Lung (tissue), 12 donors: ENCODE measurements around the gene PSMD8. TPM values are rescaled to one million over a fixed set of nuclear protein-coding genes. Genes with fewer than 3 reads are reported as not detected.

Experiments
- ATAC-seq: fragments of 200-7000 bp; cut with Tn5 transposase; one replicate; pipeline ENCODE4 v1.9.1; 2020; ENCODE audit warnings: moderate number of reproducible peaks; ENCODE audit not compliant: insufficient read depth, low FRiP score
- DNase-seq, 3 donors: peaks; one replicate each; pipeline ENCODE4 v3.0.0-alpha.2; 2013 to 2017
- H3K27ac ChIP-seq, 2 donors: one replicate each; pipeline ENCODE4 v1.5.1; 2013; ENCODE audit warnings: mild to moderate bottlenecking in 2 of 2, moderate library complexity in 2 of 2, control low read depth in 1 of 2, inconsistent platforms in 1 of 2, low read depth in 1 of 2, low read length in 1 of 2
- H3K27me3 ChIP-seq, 3 donors: one replicate each; pipeline ENCODE4 v1.5.1; 2013; ENCODE audit warnings: low read length in 2 of 3; ENCODE audit not compliant: control insufficient read depth in 3 of 3, insufficient read depth in 3 of 3
- H3K36me3 ChIP-seq, 4 donors: one replicate each; pipeline ENCODE4 v1.5.1; 2013; ENCODE audit warnings: low read length in 4 of 4, mild to moderate bottlenecking in 1 of 4, moderate library complexity in 1 of 4; ENCODE audit not compliant: control insufficient read depth in 4 of 4, insufficient read depth in 4 of 4
- H3K4me1 ChIP-seq, 5 donors: one replicate each; pipeline ENCODE4 v1.5.1; 2013; ENCODE audit warnings: low read length in 5 of 5, mild to moderate bottlenecking in 2 of 5, moderate library complexity in 1 of 5; ENCODE audit not compliant: control insufficient read depth in 5 of 5, insufficient read depth in 5 of 5
- H3K4me3 ChIP-seq: one replicate; pipeline ENCODE4 v1.5.1; 2013; ENCODE audit warnings: mild to moderate bottlenecking, control low read depth, moderate library complexity
- H3K9ac ChIP-seq, 2 donors: one replicate each; pipeline ENCODE4 v1.5.1; 2013; ENCODE audit warnings: low read length in 2 of 2, control low read depth in 1 of 2; ENCODE audit not compliant: insufficient read depth in 1 of 2
- H3K9me3 ChIP-seq, 4 donors: one replicate each; pipeline ENCODE4 v1.5.1; 2013; ENCODE audit warnings: low read length in 3 of 4, mild to moderate bottlenecking in 1 of 4, moderate library complexity in 1 of 4; ENCODE audit not compliant: control insufficient read depth in 4 of 4, insufficient read depth in 3 of 4
- CTCF ChIP-seq: IDR thresholded peaks from 2 replicates; pipeline ENCODE4 v1.5.1; 2012; ENCODE audit warnings: mild to moderate bottlenecking; ENCODE audit errors: control extremely low read depth, extremely low read depth
- WGBS, 2 donors: extraction: QIAGEN DNeasy Blood & Tissue Kit; methylation state at CpG; one replicate each; pipeline ENCODE4 v1.1.7; 2013; 5-methylcytosine and 5-hydroxymethylcytosine counted together
- polyA plus RNA-seq, 2 donors: library from polyadenylated mRNA; stranded (reverse); fragments of 200-250 nt; gene quantifications; one replicate each; pipeline ENCODE4 v1.2.1, GENCODE V29; 2013
- total RNA-seq, 2 donors: library from RNA; depleted of rRNA in 1 of 2; stranded (reverse); fragments of >200 nt in 1 of 2; gene quantifications; one replicate each; pipeline ENCODE4 v1.2.1, GENCODE V29; 2014 to 2021
- donor health status: control.
- donor health status: control.
- donor health status: Bipolar disorder and iron deficiency.
- donor health status: healthy.
- donor health status: DM: yes; HTN: yes; CAD: no.

The PSMD8 gene
- total and polyA plus RNA-seq, 4 donors, result 65.4 to 233 (median 149) TPM

- DNase-seq (no peak), ATAC-seq (no peak)
- Histone ChIP-seq H3K4me1 (no peaks in the 10 kb centered on the region), H3K4me3 (no peak overlapping the region), H3K9me3 (peaks cover 0 to 6% (median 0%) of the 10 kb centered on the region in 4 donors), H3K27me3 (peaks cover 16 to 69% (median 43%) of the 10 kb centered on the region in 3 donors), H3K27ac (no peak overlapping the region), H3K9ac (no peak overlapping the region), H3K36me3 (no peaks in the 10 kb centered on the region)
- TF ChIP-seq CTCF, result no peak
- 5% methylated on average over 81 to 86 of the region's 86 CpGs for WGBS, 2 donors
Observed at GRCh38 chr19:38395381-38396114, 21.2 kb downstream of the PSMD8 start.

- DNase-seq, result no peak
- H3K4me1 ChIP-seq, result no peaks in the 10 kb centered on the region
- H3K9ac ChIP-seq, result no peak overlapping the region
- peaks cover 0 to 6% (median 0%) of the 10 kb centered on the region in 4 donors for H3K9me3 ChIP-seq
- H3K27ac ChIP-seq, result no peak overlapping the region
- no peak overlapping the region for H3K4me3 ChIP-seq
- WGBS, 2 donors, result 60 to 64% methylated on average over 9 of the region's 9 CpGs
- no peaks in the 10 kb centered on the region for H3K36me3 ChIP-seq
- ATAC-seq, result no peak
- no peak for TF ChIP-seq CTCF
- peaks cover 16 to 40% (median 22%) of the 10 kb centered on the region in 3 donors for H3K27me3 ChIP-seq
Observed at GRCh38 chr19:38399081-38399480, 24.7 kb downstream of the PSMD8 start.

- Histone ChIP-seq H3K27me3 (peaks cover 16 to 36% (median 19%) of the 10 kb centered on the region in 3 donors), H3K27ac (no peak overlapping the region), H3K4me1 (peaks cover 0 to 2% (median 0%) of the 10 kb centered on the region in 5 donors), H3K9me3 (peaks cover 0 to 3% (median 0%) of the 10 kb centered on the region in 4 donors), H3K9ac (no peak overlapping the region), H3K36me3 (no peaks in the 10 kb centered on the region), H3K4me3 (no peak overlapping the region)
- DNase-seq (no peak), ATAC-seq (no peak)
- TF ChIP-seq CTCF, result no peak
- 59 to 88% methylated on average over 1 of the region's 1 CpG for WGBS, 2 donors
Observed at GRCh38 chr19:38399537-38399936, 25.2 kb downstream of the PSMD8 start.
